Measurements from ENCODE around the gene KHSRP.
"Not testable (repeated sequence)": the region's sequence is repeated elsewhere in the genome, so short reads cannot be mapped to it uniquely, and the experiment has no call there.

GRCh38 chr19:6428692-6429418, 4.2 kb upstream of the KHSRP start:
- not testable (repeated sequence) for TF ChIP-seq CTCF (IDR thresholded peaks at IDR 0.05; ENCODE audit: low read depth, low read length, poor library complexity, severe bottlenecking); EZH2phosphoT487 (IDR thresholded peaks at IDR 0.05; ENCODE audit: borderline replicate concordance, low read length)
